IMR-90 (cell line): ENCODE measurements around the gene RPS6KA4.

ENCODE experiments used
- CEBPB ChIP-seq: IDR thresholded peaks from 2 replicates; pipeline ENCODE4 v1.6.1; 2012; ENCODE audit warnings: low read depth, low read length, improper control_type of control experiment
- CHD1 ChIP-seq: IDR thresholded peaks from 2 replicates; pipeline ENCODE4 v1.6.1; 2012; ENCODE audit warnings: low read depth, low read length, improper control_type of control experiment
- MAFK ChIP-seq: IDR thresholded peaks from 2 replicates; pipeline ENCODE4 v1.6.1; 2012; ENCODE audit warnings: low read depth, low read length, improper control_type of control experiment
- NFE2L2 ChIP-seq: fragments of 150-350 bp; IDR thresholded peaks from 2 replicates; pipeline ENCODE4 v1.6.1; 2016; ENCODE audit warnings: low read depth, mild to moderate bottlenecking, low read length
- POLR2A ChIP-seq: IDR thresholded peaks from 2 replicates; pipeline ENCODE4 v1.6.1; 2012; ENCODE audit warnings: mild to moderate bottlenecking, low read depth, low read length
- RAD21 ChIP-seq: IDR thresholded peaks from 2 replicates; pipeline ENCODE4 v1.6.1; 2012; ENCODE audit warnings: low read length, improper control_type of control experiment
- RCOR1 ChIP-seq: IDR thresholded peaks from 2 replicates; pipeline ENCODE4 v1.6.1; 2012; ENCODE audit warnings: mild to moderate bottlenecking, low read length, improper control_type of control experiment; ENCODE audit not compliant: insufficient replicate concordance
- SMC3 ChIP-seq: fragments of 150-350 bp; IDR thresholded peaks from 2 replicates; pipeline ENCODE4 v1.6.1; 2016; ENCODE audit warnings: low read depth, mild to moderate bottlenecking, antibody characterized with exemption, low read length, moderate library complexity
- TF ChIP-seq, protein P1 (sequence below): conservative IDR thresholded peaks from 2 replicates; pipeline ENCODE4 v1.5.1; 2012; ENCODE audit warnings: mild to moderate bottlenecking, low read depth, low read length, improper control_type of control experiment

DNA sequence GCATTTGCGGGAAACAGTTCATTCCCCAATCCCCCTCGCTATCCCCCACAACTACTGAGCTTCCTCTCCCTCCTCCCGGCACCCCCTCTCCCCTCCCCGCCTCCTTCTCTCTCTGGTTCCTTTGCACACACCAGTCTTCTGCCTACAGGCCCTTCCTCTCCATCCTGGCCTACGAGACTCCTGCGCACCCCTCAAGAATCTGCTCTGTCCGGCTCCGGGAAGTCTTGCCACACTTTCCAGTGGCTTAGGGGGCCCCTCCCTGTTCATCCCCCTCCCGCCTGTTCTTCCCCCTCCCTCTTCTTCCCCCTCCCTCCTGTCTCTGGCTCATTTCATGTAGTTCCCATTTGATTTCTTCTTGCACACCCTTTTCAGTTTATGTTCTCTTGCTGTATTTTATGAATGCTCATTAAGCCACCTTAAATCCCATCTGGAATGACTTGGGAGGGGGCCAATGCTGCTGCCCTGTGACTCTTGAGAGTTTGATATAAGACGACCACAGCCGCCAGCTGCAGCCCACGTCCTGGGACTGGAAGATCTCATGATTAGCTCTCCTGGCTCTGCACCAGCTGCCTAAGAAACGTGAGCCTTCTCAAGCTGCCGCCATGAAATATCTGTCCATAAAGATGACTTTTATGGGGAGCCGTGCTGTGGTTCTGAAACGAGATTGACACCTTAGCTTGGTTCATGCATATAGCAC lies 50.9 kb downstream of the RPS6KA4 start:
- TF ChIP-seq, protein P1, sequence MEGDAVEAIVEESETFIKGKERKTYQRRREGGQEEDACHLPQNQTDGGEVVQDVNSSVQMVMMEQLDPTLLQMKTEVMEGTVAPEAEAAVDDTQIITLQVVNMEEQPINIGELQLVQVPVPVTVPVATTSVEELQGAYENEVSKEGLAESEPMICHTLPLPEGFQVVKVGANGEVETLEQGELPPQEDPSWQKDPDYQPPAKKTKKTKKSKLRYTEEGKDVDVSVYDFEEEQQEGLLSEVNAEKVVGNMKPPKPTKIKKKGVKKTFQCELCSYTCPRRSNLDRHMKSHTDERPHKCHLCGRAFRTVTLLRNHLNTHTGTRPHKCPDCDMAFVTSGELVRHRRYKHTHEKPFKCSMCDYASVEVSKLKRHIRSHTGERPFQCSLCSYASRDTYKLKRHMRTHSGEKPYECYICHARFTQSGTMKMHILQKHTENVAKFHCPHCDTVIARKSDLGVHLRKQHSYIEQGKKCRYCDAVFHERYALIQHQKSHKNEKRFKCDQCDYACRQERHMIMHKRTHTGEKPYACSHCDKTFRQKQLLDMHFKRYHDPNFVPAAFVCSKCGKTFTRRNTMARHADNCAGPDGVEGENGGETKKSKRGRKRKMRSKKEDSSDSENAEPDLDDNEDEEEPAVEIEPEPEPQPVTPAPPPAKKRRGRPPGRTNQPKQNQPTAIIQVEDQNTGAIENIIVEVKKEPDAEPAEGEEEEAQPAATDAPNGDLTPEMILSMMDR, result no peak
- no peak for TF ChIP-seq NFE2L2
- no peak for TF ChIP-seq CHD1
- TF ChIP-seq CEBPB, result no peak
- no peak for TF ChIP-seq POLR2A
- no peak for TF ChIP-seq RCOR1
- TF ChIP-seq SMC3, result no peak
- TF ChIP-seq RAD21, result no peak
- TF ChIP-seq MAFK, result no peak
